GM13977 (cell line): ENCODE data around the gene ZNF19.
"Not testable (repeated sequence)": the region's sequence is repeated elsewhere in the genome, so short reads cannot be mapped to it uniquely, and the experiment has no call there.

ENCODE experiments used
- DNase-seq: peaks from one replicate; pipeline ENCODE4 v3.0.0; 2012; ENCODE audit warnings: low spot score
- CTCF ChIP-seq: IDR thresholded peaks from 2 replicates; pipeline ENCODE4 v1.5.1; 2012; ENCODE audit warnings: mild to moderate bottlenecking, control low read depth; ENCODE audit not compliant: insufficient read depth; ENCODE audit errors: extremely low read depth, missing control alignments
- in situ Hi-C: fragments of 300-500 bp; cut with MboI; formaldehyde crosslinking; loops from one replicate; pipeline ENCODE4 v1.12.0; 2022; ENCODE audit warnings: low sequenced_read_pairs, low pct_unique_long_range_greater_than_20kb, mixed read lengths, inconsistent platforms; ENCODE audit not compliant: unreplicated experiment

Gene ZNF19

GRCh38 chr16:71507061-71507460 lies 17.9 kb upstream of the ZNF19 start:
- in situ Hi-C loops: no loop called here
- DNase-seq: no peak
- no peak for TF ChIP-seq CTCF

GRCh38 chr16:71504901-71505300 lies 15.8 kb upstream of the ZNF19 start:
- no peak for DNase-seq
- in situ Hi-C loops: loop anchor here (5.0 kb wide), 1 partner anchor 93 kb away; no protein-coding TSS in a partner anchor
- TF ChIP-seq CTCF: no peak

- in situ Hi-C loops: loop anchor here (5.0 kb wide), 1 partner anchor 92 kb away; no protein-coding TSS in a partner anchor
Observed at GRCh38 chr16:71504051-71504450, 14.9 kb upstream of the ZNF19 start.

DNA sequence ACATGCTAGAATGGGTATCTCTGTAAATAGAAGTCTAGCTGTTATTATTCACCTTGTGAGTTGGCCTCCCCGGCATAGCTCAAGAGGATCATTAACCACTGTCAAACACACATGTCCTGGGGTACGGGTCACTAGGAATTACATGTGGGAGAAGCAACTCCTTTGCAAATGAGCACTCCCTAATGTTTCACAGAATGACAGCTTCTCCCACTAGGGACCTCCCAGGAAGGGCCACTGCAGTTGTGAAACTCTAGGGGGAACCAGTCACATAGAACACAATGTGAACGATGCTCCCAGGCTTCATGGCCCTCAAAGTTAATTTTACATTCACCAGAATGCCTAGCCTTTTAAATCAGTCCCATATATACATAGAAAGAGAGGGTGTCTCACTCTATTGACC lies 12.4 kb upstream of the ZNF19 start:
- no peak for DNase-seq
- in situ Hi-C loops: loop anchor here (5.0 kb wide), 1 partner anchor 89 kb away; no protein-coding TSS in a partner anchor
- TF ChIP-seq CTCF: peak; percentile 37

More at GRCh38 chr16:71504051-71504450, 14.9 kb upstream of the ZNF19 start:
- DNase-seq: not testable (repeated sequence)

GRCh38 chr16:71500964-71501363 lies 11.8 kb upstream of the ZNF19 start:
- no peak for TF ChIP-seq CTCF
- in situ Hi-C loops: loop anchor here (5.0 kb wide), 1 partner anchor 89 kb away; no protein-coding TSS in a partner anchor
- no peak for DNase-seq

DNA sequence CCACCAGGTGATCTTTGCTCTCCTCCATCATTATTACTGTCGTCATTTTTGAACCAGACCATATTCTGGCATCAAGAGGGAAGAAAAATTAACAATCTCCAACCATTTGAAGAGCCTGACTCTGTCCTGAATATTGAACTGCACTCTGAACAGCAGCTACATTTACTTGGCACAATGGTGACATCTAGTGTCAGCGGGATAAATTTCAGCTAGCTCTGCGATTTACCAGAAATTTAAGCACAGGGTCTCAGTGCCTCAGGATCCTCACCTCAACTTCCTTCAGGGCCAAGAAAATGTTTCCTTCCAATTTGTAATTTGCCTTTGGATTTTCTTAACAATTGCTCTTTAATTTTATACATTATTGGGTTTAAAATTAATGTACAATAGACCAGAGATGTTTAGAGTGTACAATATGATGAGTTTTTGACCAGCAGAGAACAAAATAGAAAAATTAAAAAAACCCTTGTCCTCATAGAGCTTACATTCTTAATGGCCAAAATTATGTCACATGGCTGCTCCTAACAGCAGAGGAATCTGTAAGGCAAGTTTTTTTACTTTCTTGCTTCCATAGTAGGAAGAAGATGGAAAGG lies 10.7 kb upstream of the ZNF19 start:
- peak; percentile 79 for TF ChIP-seq CTCF
- in situ Hi-C loops: loop anchor here (5.0 kb wide), 1 partner anchor 88 kb away; no protein-coding TSS in a partner anchor
- DNase-seq: peak; percentile 65

DNA sequence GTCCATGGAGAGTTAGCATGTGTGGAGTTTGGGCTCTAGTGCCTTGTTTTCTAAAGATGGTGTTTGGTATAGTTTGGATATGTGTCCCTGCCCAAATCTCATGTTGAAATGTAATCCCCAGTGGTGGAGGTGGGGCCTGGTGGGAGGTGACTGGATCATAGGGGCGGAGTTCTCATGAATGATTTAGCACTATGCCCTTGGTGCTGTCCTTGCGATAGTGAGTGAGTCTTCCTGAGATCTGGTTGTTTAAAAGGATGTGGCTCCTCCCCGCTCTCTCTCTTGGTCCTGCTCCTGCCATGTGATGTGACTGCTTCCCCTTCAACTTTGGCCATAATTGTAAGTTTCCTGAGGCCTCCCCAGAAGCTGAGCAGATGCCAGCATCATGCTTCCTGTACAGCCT lies 8.9 kb upstream of the ZNF19 start:
- in situ Hi-C loops: no loop called here

More for the DNA sequence above, 8.9 kb upstream of the ZNF19 start:
- TF ChIP-seq CTCF: no peak
- DNase-seq: no peak
